Measurements from ENCODE around the gene MPI.

GRCh38 chr15:74895830-74896229 is 6.0 kb downstream of the MPI start:
- TF ChIP-seq CTCF (IDR thresholded peaks at IDR 0.05) (no peak), POLR2A (IDR thresholded peaks at IDR 0.05) (no peak), EP300 (IDR thresholded peaks at IDR 0.05) (no peak)
